Measurements from ENCODE around the gene GHDC. TPM values are rescaled to one million over a fixed set of nuclear protein-coding genes. Genes with fewer than 3 reads are reported as not detected.
A peak's percentile ranks its signal among the peaks of the same experiment; 100 is the strongest.

Gene GHDC
- total RNA-seq, 1 donor: 14.8 TPM

DNA sequence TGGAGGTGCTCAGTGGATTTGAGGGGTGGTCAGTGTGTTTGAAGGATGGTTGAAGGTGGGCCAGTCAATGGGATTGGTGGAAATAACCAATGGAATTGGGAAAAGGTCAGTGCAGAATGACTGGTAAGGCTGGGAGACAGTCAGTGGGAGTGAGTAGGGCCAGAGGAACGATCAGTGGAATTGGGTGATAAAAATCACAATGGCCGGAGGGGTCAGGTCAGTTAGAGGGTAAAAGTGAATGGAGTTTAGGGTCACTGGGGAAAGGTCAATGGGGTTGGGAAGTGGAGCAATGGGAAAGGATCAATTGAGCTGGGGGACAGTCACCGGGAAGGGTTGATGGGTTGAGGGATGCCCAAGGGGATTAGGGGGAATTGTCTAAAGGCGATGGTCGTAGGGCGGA lies 28.5 kb downstream of the GHDC start:
- H3K4me3 ChIP-seq (ENCODE audit: low read depth, low read length): no peak overlapping the region
- no peak for DNase-seq (ENCODE audit: low read depth)
- no peak for TF ChIP-seq CTCF (IDR thresholded peaks at IDR 0.05; ENCODE audit: insufficient read depth, low read length)

- H3K4me3 ChIP-seq (ENCODE audit: low read depth, low read length): no peak overlapping the region
- TF ChIP-seq CTCF (IDR thresholded peaks at IDR 0.05; ENCODE audit: insufficient read depth, low read length): no peak
- no peak for DNase-seq (ENCODE audit: low read depth)
Measured at GRCh38 chr17:42163696-42164407, 30.4 kb downstream of the GHDC start.

DNA sequence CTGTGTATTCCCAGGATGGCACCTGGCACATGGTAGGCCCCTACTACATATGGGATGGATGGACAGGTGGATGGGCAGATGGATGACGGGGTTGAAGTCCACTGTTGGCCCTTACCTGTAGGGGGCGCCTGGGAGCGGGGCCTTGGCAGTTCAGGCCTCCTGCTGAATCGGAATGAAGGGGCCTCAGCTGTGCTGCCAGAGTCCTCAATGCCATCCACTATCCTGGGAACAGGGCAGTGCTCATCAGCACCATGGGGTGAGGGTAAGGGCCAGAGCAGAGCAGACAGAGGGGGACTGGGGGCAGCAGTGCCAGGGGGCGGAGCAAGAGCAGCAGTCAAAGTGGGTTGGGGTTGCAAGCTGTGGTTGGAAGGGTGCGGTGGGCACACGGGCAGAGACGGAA lies 31.2 kb downstream of the GHDC start:
- peak; percentile 41 for TF ChIP-seq CTCF (IDR thresholded peaks at IDR 0.05; ENCODE audit: insufficient read depth, low read length)
- no peak overlapping the region for H3K4me3 ChIP-seq (ENCODE audit: low read depth, low read length)
- DNase-seq (ENCODE audit: low read depth): no peak

DNA sequence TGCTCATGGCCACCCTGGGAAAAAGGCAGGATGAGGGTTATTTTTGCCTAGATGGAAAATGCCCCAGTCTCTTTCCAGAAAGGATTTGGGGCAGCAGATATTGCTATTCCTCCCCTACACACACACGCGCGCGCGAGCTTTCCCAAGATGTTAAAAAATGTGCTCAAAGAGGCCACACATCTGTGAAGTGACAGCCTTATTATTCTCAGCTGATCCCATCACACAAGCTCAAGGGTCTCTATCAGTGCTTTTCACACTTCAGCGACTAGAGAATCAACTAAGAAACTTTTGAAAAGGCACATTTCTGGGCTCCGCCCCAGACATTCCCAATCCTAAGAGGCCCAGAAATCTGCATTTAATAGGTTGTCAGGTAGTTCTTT lies 33.8 kb downstream of the GHDC start:
- DNase-seq (ENCODE audit: low read depth): no peak
- no peak for TF ChIP-seq CTCF (IDR thresholded peaks at IDR 0.05; ENCODE audit: insufficient read depth, low read length)
- no peak overlapping the region for H3K4me3 ChIP-seq (ENCODE audit: low read depth, low read length)

DNA sequence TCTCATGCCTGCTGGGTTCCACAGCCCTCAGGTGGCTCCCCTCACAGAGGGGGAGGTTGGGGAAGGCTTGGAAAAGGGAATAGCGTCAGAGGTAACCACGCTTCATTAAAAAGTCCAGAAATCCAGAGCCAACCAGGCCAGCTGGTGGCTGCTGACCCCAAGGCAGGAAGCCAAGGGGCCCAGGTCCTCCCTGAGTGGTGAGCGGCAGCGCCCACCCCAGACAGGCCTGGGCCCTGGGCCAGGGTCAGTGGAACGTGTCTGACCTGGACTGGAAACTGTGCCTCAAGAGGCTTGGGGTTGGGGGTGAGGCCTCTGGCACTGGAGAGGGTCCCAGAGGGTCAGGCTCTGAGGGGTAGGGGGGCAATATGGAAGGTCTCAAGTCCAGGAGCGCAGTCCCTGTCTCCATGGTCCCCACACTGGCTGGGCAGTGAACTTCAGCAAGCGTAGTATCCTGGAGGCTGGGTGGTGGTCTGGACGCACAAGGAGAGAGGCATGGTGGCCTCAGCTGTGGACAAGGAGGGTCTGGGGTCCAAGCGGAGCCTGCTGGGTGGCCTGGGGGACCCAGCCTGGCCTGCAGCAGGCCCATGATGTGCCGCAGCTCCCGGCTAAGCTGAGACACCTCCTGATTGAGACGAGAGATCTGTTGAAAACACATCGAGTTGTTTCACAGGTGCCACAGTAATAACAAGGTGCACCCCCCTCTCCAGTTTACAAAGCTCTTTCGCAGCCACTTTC lies 34.3 kb downstream of the GHDC start:
- DNase-seq (ENCODE audit: low read depth): no peak
- TF ChIP-seq CTCF (IDR thresholded peaks at IDR 0.05; ENCODE audit: insufficient read depth, low read length): no peak

GRCh38 chr17:42155614-42156045 lies 38.7 kb downstream of the GHDC start:
- DNase-seq (ENCODE audit: low read depth): no peak
- H3K4me3 ChIP-seq (ENCODE audit: low read depth, low read length): peak overlapping the region; percentile 61
- no peak for TF ChIP-seq CTCF (IDR thresholded peaks at IDR 0.05; ENCODE audit: insufficient read depth, low read length)

More for the DNA sequence above, 34.3 kb downstream of the GHDC start:
- H3K4me3 ChIP-seq (ENCODE audit: low read depth, low read length): no peak overlapping the region

Data from fibroblast of the aortic adventitia (primary cell).